Hepatic stellate cell (primary cell): ENCODE measurements around the gene ZNF486.
"Not testable (repeated sequence)": the region's sequence is repeated elsewhere in the genome, so short reads cannot be mapped to it uniquely, and the experiment has no call there.

ENCODE experiments used
- DNase-seq: peaks from one replicate; pipeline ENCODE4 v3.0.0; 2011; ENCODE audit warnings: low spot score

Gene ZNF486

GRCh38 chr19:20167020-20167644 is at the start of gene ZNF486:
Gene ZNF486, plus strand, starts transcription at chr19:20167214. Its CDS starts 117 bp downstream, at chr19:20167331.
- peak; percentile 91 for DNase-seq

GRCh38 chr19:20118064-20118839 is 48.8 kb upstream of the ZNF486 start:
- DNase-seq, result not testable (repeated sequence)

GRCh38 chr19:20124879-20125278 is 42.1 kb upstream of the ZNF486 start:
- DNase-seq, result no peak

- not testable (repeated sequence) for DNase-seq
Measured at GRCh38 chr19:20132933-20133332, 34.1 kb upstream of the ZNF486 start.

- DNase-seq, result not testable (repeated sequence)
Measured at GRCh38 chr19:20137714-20138113, 29.3 kb upstream of the ZNF486 start.

GRCh38 chr19:20151617-20152145 is 15.3 kb upstream of the ZNF486 start:
- no peak for DNase-seq

- DNase-seq, result not testable (repeated sequence)
Measured at GRCh38 chr19:20152506-20152905, 14.5 kb upstream of the ZNF486 start.

GRCh38 chr19:20153281-20153680 is 13.7 kb upstream of the ZNF486 start:
- DNase-seq, result no peak

GRCh38 chr19:20154636-20155035 is 12.4 kb upstream of the ZNF486 start:
- DNase-seq, result no peak

GRCh38 chr19:20162821-20163220 is 4.2 kb upstream of the ZNF486 start:
- no peak for DNase-seq

- DNase-seq, result no peak
Measured at GRCh38 chr19:20164456-20164855, 2.6 kb upstream of the ZNF486 start.

- no peak for DNase-seq
Measured at GRCh38 chr19:20165971-20166592, 932 bp upstream of the ZNF486 start.

- DNase-seq, result peak; percentile 27
Measured at GRCh38 chr19:20167651-20168122, 673 bp downstream of the ZNF486 start.

GRCh38 chr19:20171285-20171684 is 4.3 kb downstream of the ZNF486 start:
- DNase-seq, result no peak

- DNase-seq, result not testable (repeated sequence)
Measured at GRCh38 chr19:20175848-20176247, 8.8 kb downstream of the ZNF486 start.

- DNase-seq, result not testable (repeated sequence)
Measured at GRCh38 chr19:20179956-20180355, 12.9 kb downstream of the ZNF486 start.

- DNase-seq, result no peak
Measured at GRCh38 chr19:20182222-20182785, 15.3 kb downstream of the ZNF486 start.

- DNase-seq, result no peak
Measured at GRCh38 chr19:20186174-20186573, 19.2 kb downstream of the ZNF486 start.

- DNase-seq, result no peak
Measured at GRCh38 chr19:20197747-20198146, 30.7 kb downstream of the ZNF486 start.

GRCh38 chr19:20209051-20209450 is 42.0 kb downstream of the ZNF486 start:
- no peak for DNase-seq

GRCh38 chr19:20214366-20214765 is 47.4 kb downstream of the ZNF486 start:
- not testable (repeated sequence) for DNase-seq

GRCh38 chr19:20221605-20222004 is 54.6 kb downstream of the ZNF486 start:
- not testable (repeated sequence) for DNase-seq
